Karpas-422 (cell line): Measurements from ENCODE around the gene AFAP1. TPM values are rescaled to one million over a fixed set of nuclear protein-coding genes. Genes with fewer than 3 reads are reported as not detected.

Source experiments
- DNase-seq: peaks from one replicate; pipeline ENCODE4 v3.0.0-alpha.2; 2015
- H2AFZ ChIP-seq: fragments of 200-600 bp; sonication (generic); 2 replicates; pipeline ENCODE4 v1.6.1; 2014; ENCODE audit warnings: antibody characterized with exemption, low read length, mixed read lengths
- H3K27ac ChIP-seq: fragments of 200-600 bp; sonication (generic); 2 replicates; pipeline ENCODE4 v1.5.1; 2014; ENCODE audit warnings: mild to moderate bottlenecking, low read length, moderate library complexity
- H3K27me3 ChIP-seq: fragments of 200-600 bp; sonication (generic); 2 replicates; pipeline ENCODE4 v1.6.1; 2014; ENCODE audit warnings: low read length, mixed read lengths
- H3K36me3 ChIP-seq: fragments of 200-600 bp; sonication (generic); 2 replicates; pipeline ENCODE4 v1.6.1; 2014; ENCODE audit warnings: low read length, mixed read lengths; ENCODE audit not compliant: insufficient read depth
- H3K4me1 ChIP-seq: fragments of 200-600 bp; sonication (generic); 2 replicates; pipeline ENCODE4 v1.6.1; 2014; ENCODE audit warnings: mild to moderate bottlenecking, low read length, mixed read lengths
- H3K4me2 ChIP-seq: fragments of 200-600 bp; sonication (generic); 2 replicates; pipeline ENCODE4 v1.6.1; 2014; ENCODE audit warnings: low read length, low read depth, mild to moderate bottlenecking; ENCODE audit not compliant: poor library complexity, severe bottlenecking
- H3K4me3 ChIP-seq: fragments of 200-600 bp; sonication (generic); 2 replicates; pipeline ENCODE4 v1.5.1; 2014; ENCODE audit warnings: mild to moderate bottlenecking, antibody characterized with exemption, low read length, mixed read lengths
- H3K79me2 ChIP-seq: fragments of 200-600 bp; sonication (generic); 2 replicates; pipeline ENCODE4 v1.6.1; 2014; ENCODE audit warnings: mild to moderate bottlenecking, low read length, mixed read lengths
- H3K9ac ChIP-seq: fragments of 200-600 bp; sonication (generic); 2 replicates; pipeline ENCODE4 v1.6.0; 2014; ENCODE audit warnings: low read length
- H3K9me2 ChIP-seq: fragments of 200-600 bp; sonication (generic), shearing (Covaris generic); replicated peaks from 2 replicates; pipeline ENCODE4 v1.6.0; 2014; ENCODE audit warnings: mild to moderate bottlenecking, low read length, moderate library complexity; ENCODE audit not compliant: insufficient read depth
- H3K9me3 ChIP-seq: fragments of 300-700, 200-600 bp; sonication (generic); 2 replicates; pipeline ENCODE4 v1.6.1; 2014; ENCODE audit warnings: low read length, mixed read lengths
- H4K20me1 ChIP-seq: fragments of 200-600 bp; sonication (generic); 2 replicates; pipeline ENCODE4 v1.6.1; 2014; ENCODE audit warnings: mild to moderate bottlenecking, antibody characterized with exemption, low read length, low read depth; ENCODE audit not compliant: insufficient read depth
- total RNA-seq: library from RNA; depleted of rRNA; stranded (reverse); fragments of >200 nt; shearing (Covaris generic); gene quantifications from 2 replicates; pipeline ENCODE4 v1.2.3, GENCODE V29; 2014; ENCODE audit warnings: low replicate concordance

AFAP1 gene
- total RNA-seq, 1 experiment from 2014 or later = not detected

GRCh38 chr4:7726665-7727413 lies 212.8 kb downstream of the AFAP1 start:
- no peaks in the 10 kb centered on the region for H3K4me1 ChIP-seq
- no peak overlapping the region for H2AFZ ChIP-seq
- H3K9me2 ChIP-seq = no peaks in the 10 kb centered on the region
- DNase-seq = no peak
- no peaks in the 10 kb centered on the region for H3K27me3 ChIP-seq
- H3K9ac ChIP-seq = no peak overlapping the region
- H3K27ac ChIP-seq = no peak overlapping the region
- no peaks in the 10 kb centered on the region for H3K36me3 ChIP-seq
- H3K4me2 ChIP-seq = no peak overlapping the region
- H4K20me1 ChIP-seq = no peaks in the 10 kb centered on the region
- H3K4me3 ChIP-seq = no peak overlapping the region
- H3K79me2 ChIP-seq = no peaks in the 10 kb centered on the region
- peaks cover 3% of the 10 kb centered on the region; the same call in 1 of the 2 replicates for H3K9me3 ChIP-seq

GRCh38 chr4:7725951-7726350 lies 213.7 kb downstream of the AFAP1 start:
- Histone ChIP-seq H3K4me1 (no peaks in the 10 kb centered on the region), H3K4me3 (no peak overlapping the region), H3K9me3 (peaks cover 3% of the 10 kb centered on the region; the same call in 1 of the 2 replicates), H3K27ac (no peak overlapping the region), H3K79me2 (no peaks in the 10 kb centered on the region), H2AFZ (no peak overlapping the region), H4K20me1 (no peaks in the 10 kb centered on the region), H3K27me3 (no peaks in the 10 kb centered on the region), H3K9ac (no peak overlapping the region), H3K9me2 (no peaks in the 10 kb centered on the region), H3K4me2 (no peak overlapping the region), H3K36me3 (no peaks in the 10 kb centered on the region)
- DNase-seq = no peak

GRCh38 chr4:7723625-7724024 lies 216.0 kb downstream of the AFAP1 start:
- Histone ChIP-seq H3K36me3 (no peaks in the 10 kb centered on the region), H3K4me3 (no peak overlapping the region), H3K27me3 (no peaks in the 10 kb centered on the region), H3K4me2 (no peak overlapping the region), H3K27ac (no peak overlapping the region), H3K9ac (no peak overlapping the region), H4K20me1 (no peaks in the 10 kb centered on the region), H3K4me1 (no peaks in the 10 kb centered on the region), H2AFZ (no peak overlapping the region), H3K9me2 (no peaks in the 10 kb centered on the region), H3K9me3 (peaks cover 3% of the 10 kb centered on the region; the same call in 1 of the 2 replicates), H3K79me2 (no peaks in the 10 kb centered on the region)
- DNase-seq = no peak

- Histone ChIP-seq H3K4me3 (no peak overlapping the region), H3K4me2 (no peak overlapping the region), H3K79me2 (no peaks in the 10 kb centered on the region), H4K20me1 (no peaks in the 10 kb centered on the region), H3K9ac (no peak overlapping the region), H3K27me3 (no peaks in the 10 kb centered on the region), H3K9me3 (peaks cover 3% of the 10 kb centered on the region; the same call in 1 of the 2 replicates), H3K4me1 (no peaks in the 10 kb centered on the region), H3K27ac (no peak overlapping the region), H2AFZ (no peak overlapping the region), H3K36me3 (no peaks in the 10 kb centered on the region), H3K9me2 (no peaks in the 10 kb centered on the region)
- DNase-seq = no peak
Observed at GRCh38 chr4:7722766-7723387, 216.8 kb downstream of the AFAP1 start.

- Histone ChIP-seq H3K4me3 (no peak overlapping the region), H3K9ac (no peak overlapping the region), H3K9me2 (no peaks in the 10 kb centered on the region)
Observed at GRCh38 chr4:7721984-7722551, 217.6 kb downstream of the AFAP1 start.

GRCh38 chr4:7719354-7720174 lies 220.1 kb downstream of the AFAP1 start:
- H3K4me2 ChIP-seq = no peak overlapping the region
- H2AFZ ChIP-seq = no peak overlapping the region

More at GRCh38 chr4:7721984-7722551, 217.6 kb downstream of the AFAP1 start:
- Histone ChIP-seq H3K27ac (no peak overlapping the region), H3K9me3 (peaks cover 3% of the 10 kb centered on the region; the same call in 1 of the 2 replicates), H4K20me1 (no peaks in the 10 kb centered on the region), H3K4me1 (no peaks in the 10 kb centered on the region), H3K27me3 (no peaks in the 10 kb centered on the region), H3K36me3 (no peaks in the 10 kb centered on the region), H2AFZ (no peak overlapping the region), H3K4me2 (no peak overlapping the region), H3K79me2 (no peaks in the 10 kb centered on the region)
- DNase-seq = no peak

GRCh38 chr4:7717946-7718490 lies 221.6 kb downstream of the AFAP1 start:
- H3K9me3 ChIP-seq = no peaks in the 10 kb centered on the region
- no peaks in the 10 kb centered on the region for H3K79me2 ChIP-seq
- H2AFZ ChIP-seq = no peak overlapping the region
- H3K36me3 ChIP-seq = no peaks in the 10 kb centered on the region
- no peak overlapping the region for H3K27ac ChIP-seq
- H3K9ac ChIP-seq = no peak overlapping the region
- no peaks in the 10 kb centered on the region for H3K4me1 ChIP-seq
- no peaks in the 10 kb centered on the region for H3K27me3 ChIP-seq
- H3K9me2 ChIP-seq = no peaks in the 10 kb centered on the region
- no peaks in the 10 kb centered on the region for H4K20me1 ChIP-seq
- H3K4me3 ChIP-seq = no peak overlapping the region
- no peak for DNase-seq
- H3K4me2 ChIP-seq = no peak overlapping the region

More at GRCh38 chr4:7719354-7720174, 220.1 kb downstream of the AFAP1 start:
- Histone ChIP-seq H3K27me3 (no peaks in the 10 kb centered on the region), H3K79me2 (no peaks in the 10 kb centered on the region), H3K4me3 (no peak overlapping the region), H3K9ac (no peak overlapping the region), H4K20me1 (no peaks in the 10 kb centered on the region), H3K4me1 (no peaks in the 10 kb centered on the region), H3K9me2 (no peaks in the 10 kb centered on the region), H3K27ac (no peak overlapping the region), H3K36me3 (no peaks in the 10 kb centered on the region), H3K9me3 (peaks cover 3% of the 10 kb centered on the region; the same call in 1 of the 2 replicates)
- DNase-seq = peak; percentile 77
